ENCODE data around the gene PHOX2A.

DNA sequence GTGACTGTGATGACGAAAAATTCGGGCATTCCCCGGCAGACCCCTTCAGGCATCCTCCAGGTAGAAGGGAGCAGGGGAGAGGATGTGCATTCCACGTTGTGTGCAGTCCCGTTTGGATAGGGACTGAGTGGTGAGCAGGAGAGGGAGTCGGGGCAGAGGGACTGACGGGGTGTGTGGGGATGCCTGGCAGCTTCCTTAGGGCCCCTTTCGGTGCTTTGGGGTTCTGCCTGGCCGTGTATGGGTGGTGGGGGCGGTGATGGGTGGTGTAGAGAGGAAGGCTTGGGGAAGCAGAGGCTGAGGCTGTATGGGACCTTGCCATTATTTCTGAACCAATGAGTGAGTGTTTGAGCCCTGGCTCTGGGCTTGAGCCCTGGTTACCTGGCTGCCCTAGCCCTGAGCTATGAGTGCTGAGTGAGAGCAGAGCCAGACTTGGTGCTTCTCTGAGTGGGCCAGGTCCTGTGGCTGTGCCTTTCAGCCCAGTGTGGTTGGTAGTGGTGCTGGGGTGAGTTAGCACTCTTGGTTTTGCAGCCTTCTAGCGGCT, 18.5 kb downstream of the PHOX2A start:
- TF ChIP-seq SIN3A (IDR thresholded peaks at IDR 0.05; ENCODE audit: borderline replicate concordance, insufficient read depth, low read length) (no peak), TAF1 (IDR thresholded peaks at IDR 0.05; ENCODE audit: borderline replicate concordance, insufficient read depth, low read length) (no peak)
- TF ChIP-seq, protein P1, sequence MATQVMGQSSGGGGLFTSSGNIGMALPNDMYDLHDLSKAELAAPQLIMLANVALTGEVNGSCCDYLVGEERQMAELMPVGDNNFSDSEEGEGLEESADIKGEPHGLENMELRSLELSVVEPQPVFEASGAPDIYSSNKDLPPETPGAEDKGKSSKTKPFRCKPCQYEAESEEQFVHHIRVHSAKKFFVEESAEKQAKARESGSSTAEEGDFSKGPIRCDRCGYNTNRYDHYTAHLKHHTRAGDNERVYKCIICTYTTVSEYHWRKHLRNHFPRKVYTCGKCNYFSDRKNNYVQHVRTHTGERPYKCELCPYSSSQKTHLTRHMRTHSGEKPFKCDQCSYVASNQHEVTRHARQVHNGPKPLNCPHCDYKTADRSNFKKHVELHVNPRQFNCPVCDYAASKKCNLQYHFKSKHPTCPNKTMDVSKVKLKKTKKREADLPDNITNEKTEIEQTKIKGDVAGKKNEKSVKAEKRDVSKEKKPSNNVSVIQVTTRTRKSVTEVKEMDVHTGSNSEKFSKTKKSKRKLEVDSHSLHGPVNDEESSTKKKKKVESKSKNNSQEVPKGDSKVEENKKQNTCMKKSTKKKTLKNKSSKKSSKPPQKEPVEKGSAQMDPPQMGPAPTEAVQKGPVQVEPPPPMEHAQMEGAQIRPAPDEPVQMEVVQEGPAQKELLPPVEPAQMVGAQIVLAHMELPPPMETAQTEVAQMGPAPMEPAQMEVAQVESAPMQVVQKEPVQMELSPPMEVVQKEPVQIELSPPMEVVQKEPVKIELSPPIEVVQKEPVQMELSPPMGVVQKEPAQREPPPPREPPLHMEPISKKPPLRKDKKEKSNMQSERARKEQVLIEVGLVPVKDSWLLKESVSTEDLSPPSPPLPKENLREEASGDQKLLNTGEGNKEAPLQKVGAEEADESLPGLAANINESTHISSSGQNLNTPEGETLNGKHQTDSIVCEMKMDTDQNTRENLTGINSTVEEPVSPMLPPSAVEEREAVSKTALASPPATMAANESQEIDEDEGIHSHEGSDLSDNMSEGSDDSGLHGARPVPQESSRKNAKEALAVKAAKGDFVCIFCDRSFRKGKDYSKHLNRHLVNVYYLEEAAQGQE (IDR thresholded peaks at IDR 0.05; ENCODE audit: insufficient read depth in 1 of 2, low read depth in 2 of 2, low read length in 2 of 2) = no peak
